Measurements from ENCODE around the gene ANXA4.
"Not testable (repeated sequence)": the region's sequence is repeated elsewhere in the genome, so short reads cannot be mapped to it uniquely, and the experiment has no call there.

The ANXA4 gene

GRCh38 chr2:69776886-69777785, 35.2 kb downstream of the ANXA4 start:
- DNase-seq (ENCODE audit: low read depth, low spot score), result no peak

GRCh38 chr2:69777786-69778105, 35.8 kb downstream of the ANXA4 start:
- DNase-seq (ENCODE audit: low read depth, low spot score), result no peak

GRCh38 chr2:69779258-69780001, 37.5 kb downstream of the ANXA4 start:
- DNase-seq (ENCODE audit: low read depth, low spot score), result no peak

- no peak for DNase-seq (ENCODE audit: low read depth, low spot score)
Measured at GRCh38 chr2:69780921-69781320, 39.0 kb downstream of the ANXA4 start.

- no peak for DNase-seq (ENCODE audit: low read depth, low spot score)
Measured at GRCh38 chr2:69781321-69782248, 39.7 kb downstream of the ANXA4 start.

GRCh38 chr2:69784228-69784627, 42.3 kb downstream of the ANXA4 start:
- DNase-seq (ENCODE audit: low read depth, low spot score), result no peak

- DNase-seq (ENCODE audit: low read depth, low spot score), result no peak
Measured at GRCh38 chr2:69785358-69785757, 43.4 kb downstream of the ANXA4 start.

GRCh38 chr2:69786052-69786560, 44.2 kb downstream of the ANXA4 start:
- no peak for DNase-seq (ENCODE audit: low read depth, low spot score)

GRCh38 chr2:69789175-69789721, 47.3 kb downstream of the ANXA4 start:
- no peak for DNase-seq (ENCODE audit: low read depth, low spot score)

- no peak for DNase-seq (ENCODE audit: low read depth, low spot score)
Measured at GRCh38 chr2:69789772-69790600, 48.1 kb downstream of the ANXA4 start.

- no peak for DNase-seq (ENCODE audit: low read depth, low spot score)
Measured at GRCh38 chr2:69790601-69790959, 48.6 kb downstream of the ANXA4 start.

GRCh38 chr2:69791045-69791444, 49.1 kb downstream of the ANXA4 start:
- no peak for DNase-seq (ENCODE audit: low read depth, low spot score)

GRCh38 chr2:69796174-69796573, 54.2 kb downstream of the ANXA4 start:
- DNase-seq (ENCODE audit: low read depth, low spot score), result no peak

- no peak for DNase-seq (ENCODE audit: low read depth, low spot score)
Measured at GRCh38 chr2:69797235-69797634, 55.3 kb downstream of the ANXA4 start.

- no peak for DNase-seq (ENCODE audit: low read depth, low spot score)
Measured at GRCh38 chr2:69797836-69798289, 55.9 kb downstream of the ANXA4 start.

GRCh38 chr2:69798290-69798908, 56.5 kb downstream of the ANXA4 start:
- no peak for DNase-seq (ENCODE audit: low read depth, low spot score)

GRCh38 chr2:69798909-69799526, 57.1 kb downstream of the ANXA4 start:
- DNase-seq (ENCODE audit: low read depth, low spot score), result no peak

- no peak for DNase-seq (ENCODE audit: low read depth, low spot score)
Measured at GRCh38 chr2:69801745-69802290, 59.9 kb downstream of the ANXA4 start.

GRCh38 chr2:69802781-69803367, 60.9 kb downstream of the ANXA4 start:
- DNase-seq (ENCODE audit: low read depth, low spot score), result not testable (repeated sequence)
